LNCaP clone FGC (cell line): Measurements from ENCODE around the gene SLC17A9.

Source experiments
- DNase-seq: peaks from one replicate; pipeline ENCODE4 v3.0.0-alpha.2; 2011; ENCODE audit warnings: low read depth
- H3K4me3 ChIP-seq: 2 replicates; pipeline ENCODE4 v1.5.1; 2011; ENCODE audit warnings: mild to moderate bottlenecking, low read depth, low read length, control low read depth
- TF ChIP-seq, protein P1 (sequence below): IDR thresholded peaks from 2 replicates; pipeline ENCODE4 v1.5.1; 2012; ENCODE audit warnings: mild to moderate bottlenecking; ENCODE audit not compliant: control insufficient read depth, insufficient read depth; ENCODE audit errors: extremely low read depth

Gene SLC17A9

DNA sequence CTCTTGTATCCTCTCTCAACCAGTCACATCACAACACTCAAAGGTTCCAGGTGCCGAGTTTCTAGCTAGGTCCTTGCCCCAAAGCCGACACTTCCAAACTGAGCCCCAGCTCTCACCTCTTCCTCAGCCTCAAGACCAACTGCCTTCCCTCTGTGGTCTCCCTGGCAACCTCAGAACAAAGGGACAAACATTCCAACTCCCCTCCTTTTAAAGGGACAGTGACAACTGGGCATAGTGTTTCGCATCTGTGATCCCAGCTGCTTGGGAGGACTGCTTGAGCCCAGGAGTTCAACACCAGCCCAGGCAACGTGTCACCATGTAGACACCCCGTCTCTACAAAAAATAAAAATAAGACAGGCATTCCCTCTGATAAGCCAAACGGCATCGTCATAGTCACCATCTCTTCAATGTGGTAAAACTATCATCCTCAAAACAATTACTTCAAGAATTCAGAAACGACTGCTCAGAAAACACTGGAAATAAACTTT lies 37.5 kb upstream of the SLC17A9 start:
- no peak for DNase-seq
- no peak overlapping the region for H3K4me3 ChIP-seq
- TF ChIP-seq, protein P1, sequence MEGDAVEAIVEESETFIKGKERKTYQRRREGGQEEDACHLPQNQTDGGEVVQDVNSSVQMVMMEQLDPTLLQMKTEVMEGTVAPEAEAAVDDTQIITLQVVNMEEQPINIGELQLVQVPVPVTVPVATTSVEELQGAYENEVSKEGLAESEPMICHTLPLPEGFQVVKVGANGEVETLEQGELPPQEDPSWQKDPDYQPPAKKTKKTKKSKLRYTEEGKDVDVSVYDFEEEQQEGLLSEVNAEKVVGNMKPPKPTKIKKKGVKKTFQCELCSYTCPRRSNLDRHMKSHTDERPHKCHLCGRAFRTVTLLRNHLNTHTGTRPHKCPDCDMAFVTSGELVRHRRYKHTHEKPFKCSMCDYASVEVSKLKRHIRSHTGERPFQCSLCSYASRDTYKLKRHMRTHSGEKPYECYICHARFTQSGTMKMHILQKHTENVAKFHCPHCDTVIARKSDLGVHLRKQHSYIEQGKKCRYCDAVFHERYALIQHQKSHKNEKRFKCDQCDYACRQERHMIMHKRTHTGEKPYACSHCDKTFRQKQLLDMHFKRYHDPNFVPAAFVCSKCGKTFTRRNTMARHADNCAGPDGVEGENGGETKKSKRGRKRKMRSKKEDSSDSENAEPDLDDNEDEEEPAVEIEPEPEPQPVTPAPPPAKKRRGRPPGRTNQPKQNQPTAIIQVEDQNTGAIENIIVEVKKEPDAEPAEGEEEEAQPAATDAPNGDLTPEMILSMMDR: no peak

DNA sequence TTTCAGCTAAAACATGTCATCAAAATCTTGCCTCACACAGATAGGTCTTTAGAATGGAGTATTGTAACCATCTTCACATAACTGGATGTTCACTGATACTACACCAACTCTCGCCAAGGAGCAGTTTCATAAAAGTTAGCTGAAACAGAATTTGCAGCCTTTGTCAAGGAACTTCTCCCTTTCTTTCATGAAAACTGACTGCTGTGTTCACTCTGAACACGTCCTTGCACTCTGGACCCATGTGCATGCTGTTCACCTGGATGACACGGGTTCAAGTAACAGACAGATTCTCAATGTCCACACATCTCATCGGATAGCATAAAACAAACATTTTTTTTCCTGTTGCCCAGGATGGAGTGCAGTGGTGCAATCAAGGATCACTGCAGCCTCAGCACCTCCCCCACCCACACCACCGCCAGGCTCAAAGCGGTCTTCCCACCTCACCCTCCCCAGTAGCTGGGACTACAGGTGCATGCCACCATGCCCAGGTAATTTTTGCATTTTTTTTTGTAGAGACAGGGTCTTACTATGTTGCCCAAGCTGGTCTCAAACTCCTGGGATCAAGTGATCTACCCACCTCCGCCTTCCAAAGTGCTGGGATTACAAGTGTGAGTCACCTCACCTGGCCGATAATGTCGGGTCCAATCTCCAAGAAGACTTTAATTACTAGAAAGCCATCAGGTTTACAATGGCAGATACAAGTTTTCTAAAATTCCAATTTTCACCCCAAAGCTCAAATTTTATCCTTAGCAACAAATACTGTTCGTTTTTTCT lies 35.6 kb upstream of the SLC17A9 start:
- H3K4me3 ChIP-seq: no peak overlapping the region
- DNase-seq: no peak
- TF ChIP-seq, protein P1: no peak

DNA sequence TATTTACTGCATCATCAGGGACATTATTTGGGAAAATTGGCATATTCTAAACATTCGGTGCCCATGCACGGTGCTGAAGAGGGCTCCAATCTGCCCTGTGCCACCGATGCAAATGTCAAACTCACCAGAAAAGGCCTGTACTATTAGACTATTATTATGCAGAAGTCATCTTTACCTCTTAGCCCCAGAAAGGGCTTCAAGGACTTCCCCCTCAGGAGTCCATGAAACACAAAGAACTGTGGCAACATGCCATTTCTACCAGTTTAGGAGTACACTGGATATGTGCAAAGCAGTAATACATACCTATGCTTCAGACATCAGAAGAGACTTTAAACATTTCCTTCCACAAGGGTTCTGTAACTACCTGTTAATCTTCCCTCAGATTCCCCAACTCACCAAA lies 34.8 kb upstream of the SLC17A9 start:
- TF ChIP-seq, protein P1: no peak
- H3K4me3 ChIP-seq: no peak overlapping the region
- DNase-seq: no peak

DNA sequence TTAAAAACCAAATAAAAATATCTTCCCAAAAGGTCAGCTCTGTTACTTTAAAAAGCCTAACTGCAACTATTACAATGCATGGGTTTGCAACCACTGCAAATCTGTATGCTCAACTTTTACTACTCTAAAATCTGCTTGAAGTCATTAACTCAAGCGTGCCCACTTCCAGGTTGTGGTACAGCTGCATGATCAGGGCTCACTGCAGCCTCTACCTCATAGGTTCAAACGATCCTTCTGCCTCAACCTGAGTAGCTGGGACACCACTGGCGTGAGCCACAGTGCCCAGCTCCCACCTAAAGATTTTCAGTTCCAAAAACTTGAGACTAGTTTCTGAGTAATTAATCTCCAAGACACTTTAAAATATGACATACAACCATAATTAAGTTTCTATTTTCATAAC lies 34.4 kb upstream of the SLC17A9 start:
- TF ChIP-seq, protein P1: no peak

DNA sequence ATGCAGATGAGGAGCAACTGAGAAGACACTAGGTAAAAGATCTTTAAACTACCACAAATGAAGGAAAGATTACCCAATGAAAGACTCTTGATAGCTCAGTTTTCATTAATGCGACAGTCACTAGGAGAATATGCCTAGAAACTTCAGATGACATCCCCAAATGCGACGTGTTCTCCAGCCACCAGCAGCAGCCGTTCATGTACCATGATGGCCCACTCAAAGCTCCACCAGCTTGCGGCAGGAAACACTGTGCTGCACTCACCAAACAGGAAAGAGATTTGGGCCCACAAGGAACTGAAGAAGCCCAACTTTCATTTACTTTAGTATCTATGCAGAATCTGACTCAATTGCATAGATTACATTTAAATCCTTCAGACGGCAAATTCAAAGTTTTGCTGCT lies 33.7 kb upstream of the SLC17A9 start:
- DNase-seq: no peak
- TF ChIP-seq, protein P1: no peak
- no peak overlapping the region for H3K4me3 ChIP-seq

More for the DNA sequence above, 34.4 kb upstream of the SLC17A9 start:
- no peak for DNase-seq
- no peak overlapping the region for H3K4me3 ChIP-seq

DNA sequence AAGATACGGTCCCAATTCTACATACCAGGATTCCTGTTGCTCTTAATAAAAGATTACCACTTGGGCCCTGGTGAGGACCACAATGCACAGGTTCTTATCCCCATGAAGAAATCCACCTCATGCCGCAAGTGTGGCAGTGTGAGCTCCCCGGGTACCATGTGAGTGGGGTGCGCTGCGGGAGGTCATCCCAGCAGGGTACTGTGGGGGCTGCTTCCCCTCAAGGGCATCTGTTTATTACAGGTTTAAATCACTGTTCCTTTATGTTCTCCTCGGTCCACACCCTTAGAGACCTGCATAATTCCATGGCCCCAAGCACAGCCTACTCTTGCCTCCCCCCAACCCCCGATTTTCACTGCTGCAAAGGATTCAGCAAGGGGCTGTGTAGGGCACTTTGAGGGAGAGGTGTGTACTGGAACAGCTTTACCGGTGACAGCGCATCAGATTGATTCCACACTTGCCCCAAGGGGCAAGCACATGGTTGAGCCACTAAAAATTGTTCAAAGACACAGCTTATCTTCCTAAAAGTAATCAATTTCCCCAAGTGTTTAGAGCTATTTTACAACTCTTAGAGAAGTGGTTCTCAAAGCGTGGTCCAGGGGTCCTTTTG lies 32.4 kb upstream of the SLC17A9 start:
- no peak overlapping the region for H3K4me3 ChIP-seq
- DNase-seq: no peak
- TF ChIP-seq, protein P1: no peak
